WI38 (cell line): Measurements from ENCODE around the gene UTP3.
A peak's percentile ranks its signal among the peaks of the same experiment; 100 is the strongest.
"Not testable (repeated sequence)": the region's sequence is repeated elsewhere in the genome, so short reads cannot be mapped to it uniquely, and the experiment has no call there.

Experiments used
- H3K4me3 ChIP-seq: 2 replicates; pipeline ENCODE4 v1.5.1; 2011; ENCODE audit warnings: low read depth, mild to moderate bottlenecking, control low read depth, low read length
- TF ChIP-seq, protein P1 (sequence below): IDR thresholded peaks from 2 replicates; pipeline ENCODE4 v1.5.1; 2012; ENCODE audit warnings: low read depth, mild to moderate bottlenecking, control low read depth, low read length

UTP3 gene

DNA sequence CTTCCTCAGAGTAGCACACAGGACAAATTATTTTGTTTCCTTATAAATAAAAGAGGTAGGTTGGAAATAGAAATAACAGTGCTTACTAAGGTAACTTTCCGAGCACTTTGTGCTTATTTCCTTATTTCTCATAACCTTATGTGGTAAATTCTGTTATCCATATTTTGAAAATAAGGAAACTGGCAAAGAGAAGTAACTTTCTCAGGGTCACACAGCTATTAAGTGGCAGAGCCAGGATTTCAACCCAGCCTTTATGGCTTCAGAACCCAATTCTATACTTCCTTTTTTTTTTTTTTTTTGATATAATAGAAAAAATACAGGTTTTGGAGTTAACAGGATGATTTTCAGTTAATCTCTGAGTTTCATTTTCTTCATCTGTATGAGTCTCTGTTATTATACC is 3.3 kb downstream of the UTP3 start:
- H3K4me3 ChIP-seq = no peak overlapping the region
- TF ChIP-seq, protein P1, sequence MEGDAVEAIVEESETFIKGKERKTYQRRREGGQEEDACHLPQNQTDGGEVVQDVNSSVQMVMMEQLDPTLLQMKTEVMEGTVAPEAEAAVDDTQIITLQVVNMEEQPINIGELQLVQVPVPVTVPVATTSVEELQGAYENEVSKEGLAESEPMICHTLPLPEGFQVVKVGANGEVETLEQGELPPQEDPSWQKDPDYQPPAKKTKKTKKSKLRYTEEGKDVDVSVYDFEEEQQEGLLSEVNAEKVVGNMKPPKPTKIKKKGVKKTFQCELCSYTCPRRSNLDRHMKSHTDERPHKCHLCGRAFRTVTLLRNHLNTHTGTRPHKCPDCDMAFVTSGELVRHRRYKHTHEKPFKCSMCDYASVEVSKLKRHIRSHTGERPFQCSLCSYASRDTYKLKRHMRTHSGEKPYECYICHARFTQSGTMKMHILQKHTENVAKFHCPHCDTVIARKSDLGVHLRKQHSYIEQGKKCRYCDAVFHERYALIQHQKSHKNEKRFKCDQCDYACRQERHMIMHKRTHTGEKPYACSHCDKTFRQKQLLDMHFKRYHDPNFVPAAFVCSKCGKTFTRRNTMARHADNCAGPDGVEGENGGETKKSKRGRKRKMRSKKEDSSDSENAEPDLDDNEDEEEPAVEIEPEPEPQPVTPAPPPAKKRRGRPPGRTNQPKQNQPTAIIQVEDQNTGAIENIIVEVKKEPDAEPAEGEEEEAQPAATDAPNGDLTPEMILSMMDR = no peak

DNA sequence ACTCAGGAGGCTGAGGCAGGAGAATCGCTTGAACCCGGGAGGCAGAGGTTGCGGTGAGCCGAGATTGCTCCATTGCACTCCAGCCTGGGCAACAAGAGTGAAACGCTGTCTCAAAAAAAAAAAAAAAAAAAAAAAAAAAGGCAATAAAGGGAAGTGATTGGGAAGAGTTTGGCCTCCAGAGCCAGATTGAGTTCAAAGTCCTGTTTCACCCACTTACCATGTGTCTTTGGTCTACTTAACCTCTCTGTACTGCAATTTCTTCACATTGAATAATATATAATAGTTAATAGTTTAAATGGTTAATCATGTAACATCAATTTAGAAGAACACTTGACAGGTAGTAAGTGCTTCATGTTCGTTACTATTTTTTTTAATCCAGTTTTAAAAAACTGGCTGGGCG is 6.3 kb downstream of the UTP3 start:
- not testable (repeated sequence) for H3K4me3 ChIP-seq

DNA sequence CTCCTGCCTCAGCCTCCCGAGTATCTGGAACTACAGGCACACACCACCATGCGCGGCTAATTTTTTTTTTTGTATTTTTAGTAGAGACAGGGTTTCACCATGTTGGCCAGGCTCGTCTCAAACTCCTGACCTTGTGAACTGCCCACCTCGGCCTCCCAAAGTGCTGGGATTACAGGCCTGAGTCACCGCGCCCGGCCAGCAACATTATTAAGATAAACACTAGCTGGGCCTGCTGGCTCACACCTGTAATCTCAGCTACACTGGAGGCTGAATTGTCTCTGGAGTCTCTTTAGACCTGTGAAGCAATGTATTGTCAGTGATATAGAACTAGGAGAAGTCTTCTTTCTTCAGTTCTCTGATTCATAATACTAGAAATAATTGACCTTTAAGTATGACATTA is 10.1 kb downstream of the UTP3 start:
- H3K4me3 ChIP-seq = not testable (repeated sequence)

DNA sequence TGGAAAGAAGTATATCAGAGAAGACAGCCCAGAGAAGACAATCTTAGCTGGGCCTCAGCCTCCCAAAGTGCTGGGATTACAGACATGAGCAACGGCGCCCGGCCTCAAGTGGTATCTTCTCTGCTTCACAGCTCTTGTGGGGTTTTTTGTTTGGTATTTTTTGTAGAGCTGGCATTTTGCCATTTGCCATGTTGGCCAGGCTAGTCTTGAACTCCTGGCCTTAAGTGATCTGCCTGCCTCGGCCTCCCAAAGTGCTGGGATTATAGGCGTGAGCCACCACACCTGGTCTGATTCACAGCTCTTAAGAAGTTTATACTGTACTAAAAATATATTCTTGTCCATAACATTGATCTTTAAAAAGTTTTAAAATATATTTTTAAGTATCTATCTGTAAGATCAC is 12.4 kb downstream of the UTP3 start:
- TF ChIP-seq, protein P1 = no peak
- H3K4me3 ChIP-seq = no peak overlapping the region

DNA sequence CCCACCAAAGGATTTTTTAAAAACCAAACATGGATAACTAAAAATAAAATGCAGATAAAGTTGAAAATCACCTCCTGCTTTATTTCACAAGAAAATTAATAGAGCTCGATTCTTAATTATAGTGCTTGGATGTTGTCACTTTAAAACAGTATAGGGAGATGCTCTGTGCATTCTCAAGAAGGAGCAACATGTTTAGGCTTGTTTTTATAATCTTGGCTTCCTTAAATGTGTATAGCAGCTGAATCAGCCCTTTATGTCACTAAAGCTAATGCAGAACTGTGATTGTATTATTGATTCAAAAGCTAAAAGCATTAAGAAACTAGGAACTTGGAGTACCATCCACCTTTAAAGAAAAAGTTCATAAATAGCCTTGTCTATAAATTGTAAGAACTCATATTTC is 12.9 kb downstream of the UTP3 start:
- TF ChIP-seq, protein P1 = no peak
- H3K4me3 ChIP-seq = no peak overlapping the region

DNA sequence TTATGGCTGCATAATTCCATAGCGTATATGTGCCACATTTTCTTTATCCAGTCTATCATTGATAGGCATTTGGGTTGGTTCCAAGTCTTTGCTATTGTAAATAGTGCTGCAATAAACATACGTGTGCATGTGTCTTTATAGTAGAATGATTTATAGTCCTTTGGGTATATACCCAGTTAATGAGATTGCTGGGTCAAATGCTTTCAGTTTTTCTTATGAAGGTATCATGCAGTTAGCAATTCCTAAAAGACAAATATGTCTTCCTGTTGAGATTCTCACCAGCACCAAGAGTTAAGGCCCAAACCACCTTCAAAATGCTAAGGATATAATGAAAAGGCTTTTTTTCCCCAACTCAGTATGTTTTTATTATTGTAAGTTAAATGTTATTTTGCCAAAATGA is 14.3 kb downstream of the UTP3 start:
- not testable (repeated sequence) for H3K4me3 ChIP-seq

DNA sequence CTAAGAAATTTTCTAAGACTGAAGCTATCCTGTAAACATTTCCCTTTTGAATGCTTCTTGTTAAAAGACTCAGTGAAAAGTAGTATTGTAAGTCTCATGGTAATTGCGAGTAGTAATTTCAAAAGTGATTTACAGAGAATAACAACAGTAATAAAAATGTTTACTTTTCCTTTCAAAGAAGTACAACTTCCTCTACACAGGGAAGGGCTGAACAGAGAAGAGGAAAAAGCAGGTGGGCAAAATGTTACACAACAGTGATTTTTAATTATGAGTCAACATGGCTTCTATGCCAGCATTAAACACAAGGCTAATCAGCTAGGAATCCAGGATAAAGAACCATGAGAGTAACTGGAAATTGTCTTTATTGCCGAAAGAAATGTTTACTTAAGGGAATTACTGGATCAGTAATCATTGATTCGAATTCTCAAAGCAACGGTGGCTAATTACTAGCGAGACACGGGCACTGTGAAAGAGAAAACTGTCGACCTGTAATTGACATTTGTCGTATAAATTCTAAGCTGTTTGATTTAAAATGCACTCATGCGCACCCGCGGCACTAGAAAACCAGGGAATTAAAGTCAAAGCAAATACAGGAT is 15.4 kb downstream of the UTP3 start:
- peak overlapping the region; percentile 75 for H3K4me3 ChIP-seq
- TF ChIP-seq, protein P1 = no peak

- TF ChIP-seq, protein P1 = no peak
- peak overlapping the region; percentile 75 for H3K4me3 ChIP-seq
Measured at GRCh38 chr4:70704215-70704930, 16.0 kb downstream of the UTP3 start.

- peak overlapping the region; percentile 75 for H3K4me3 ChIP-seq
- TF ChIP-seq, protein P1 = no peak
Measured at GRCh38 chr4:70704931-70705182, 16.5 kb downstream of the UTP3 start.
